HPDE6-E6E7 (cell line): ENCODE results near the gene TPX2.
A peak's percentile ranks its signal among the peaks of the same experiment; 100 is the strongest.

Source experiments
- DNase-seq: peaks from one replicate; pipeline ENCODE4 v3.0.0; 2011; ENCODE audit warnings: missing footprints; ENCODE audit errors: extremely low spot score

TPX2 gene, protein sequence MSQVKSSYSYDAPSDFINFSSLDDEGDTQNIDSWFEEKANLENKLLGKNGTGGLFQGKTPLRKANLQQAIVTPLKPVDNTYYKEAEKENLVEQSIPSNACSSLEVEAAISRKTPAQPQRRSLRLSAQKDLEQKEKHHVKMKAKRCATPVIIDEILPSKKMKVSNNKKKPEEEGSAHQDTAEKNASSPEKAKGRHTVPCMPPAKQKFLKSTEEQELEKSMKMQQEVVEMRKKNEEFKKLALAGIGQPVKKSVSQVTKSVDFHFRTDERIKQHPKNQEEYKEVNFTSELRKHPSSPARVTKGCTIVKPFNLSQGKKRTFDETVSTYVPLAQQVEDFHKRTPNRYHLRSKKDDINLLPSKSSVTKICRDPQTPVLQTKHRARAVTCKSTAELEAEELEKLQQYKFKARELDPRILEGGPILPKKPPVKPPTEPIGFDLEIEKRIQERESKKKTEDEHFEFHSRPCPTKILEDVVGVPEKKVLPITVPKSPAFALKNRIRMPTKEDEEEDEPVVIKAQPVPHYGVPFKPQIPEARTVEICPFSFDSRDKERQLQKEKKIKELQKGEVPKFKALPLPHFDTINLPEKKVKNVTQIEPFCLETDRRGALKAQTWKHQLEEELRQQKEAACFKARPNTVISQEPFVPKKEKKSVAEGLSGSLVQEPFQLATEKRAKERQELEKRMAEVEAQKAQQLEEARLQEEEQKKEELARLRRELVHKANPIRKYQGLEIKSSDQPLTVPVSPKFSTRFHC

DNA sequence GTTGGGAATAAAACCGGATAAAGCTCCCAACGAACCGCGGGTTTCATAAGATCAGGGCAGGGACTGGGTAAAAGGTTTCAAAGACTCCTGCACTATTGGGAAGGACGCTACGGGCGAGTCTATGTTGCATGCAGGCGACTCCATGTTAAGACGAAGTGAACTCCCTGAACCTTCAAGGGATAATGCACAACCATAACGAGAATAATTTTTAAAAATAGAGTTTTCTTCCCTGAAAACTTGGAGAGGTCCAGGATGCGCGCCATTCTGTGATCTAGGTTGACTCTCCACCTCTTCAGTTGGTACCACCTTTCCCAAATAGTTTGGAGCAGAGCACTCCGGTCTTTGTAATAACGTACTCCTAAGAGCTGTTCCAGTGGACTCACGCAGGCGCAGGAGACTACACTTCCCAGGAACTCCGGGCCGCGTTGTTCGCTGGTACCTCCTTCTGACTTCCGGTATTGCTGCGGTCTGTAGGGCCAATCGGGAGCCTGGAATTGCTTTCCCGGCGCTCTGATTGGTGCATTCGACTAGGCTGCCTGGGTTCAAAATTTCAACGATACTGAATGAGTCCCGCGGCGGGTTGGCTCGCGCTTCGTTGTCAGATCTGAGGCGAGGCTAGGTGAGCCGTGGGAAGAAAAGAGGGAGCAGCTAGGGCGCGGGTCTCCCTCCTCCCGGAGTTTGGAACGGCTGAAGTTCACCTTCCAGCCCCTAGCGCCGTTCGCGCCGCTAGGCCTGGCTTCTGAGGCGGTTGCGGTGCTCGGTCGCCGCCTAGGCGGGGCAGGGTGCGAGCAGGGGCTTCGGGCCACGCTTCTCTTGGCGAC is at the start of gene TPX2:
Gene TPX2 (plus strand): TSS at position 562 of the 821 bp plus-strand sequence. CDS start 18,187 bp downstream, outside the sequence.
- peak; percentile 100 for DNase-seq

DNA sequence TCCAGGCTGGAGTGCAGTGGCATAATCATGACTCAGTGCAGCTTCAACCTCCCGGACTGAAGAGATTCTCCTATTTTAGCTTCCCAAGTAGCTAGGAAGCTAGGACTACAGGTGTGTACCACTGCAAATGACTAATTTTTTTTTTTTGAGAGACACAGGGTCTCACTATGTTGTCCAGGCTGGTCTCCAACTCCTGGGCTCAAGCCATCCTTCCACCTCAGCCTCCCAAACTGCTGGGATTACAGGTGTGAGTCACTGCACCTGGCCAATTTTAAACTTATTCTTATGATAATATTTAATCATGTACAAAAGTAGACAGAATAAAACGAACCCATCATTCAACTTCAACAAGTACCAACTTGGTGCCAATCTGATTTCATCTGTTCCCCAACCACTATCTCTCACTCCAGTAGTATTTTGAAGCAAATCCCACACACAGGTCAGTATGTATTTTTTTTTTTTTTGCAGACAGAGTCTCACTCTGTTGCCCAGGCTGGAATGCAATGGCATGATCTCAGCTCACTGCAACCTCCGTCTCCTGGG is 48.9 kb upstream of the TPX2 start:
- no peak for DNase-seq

DNA sequence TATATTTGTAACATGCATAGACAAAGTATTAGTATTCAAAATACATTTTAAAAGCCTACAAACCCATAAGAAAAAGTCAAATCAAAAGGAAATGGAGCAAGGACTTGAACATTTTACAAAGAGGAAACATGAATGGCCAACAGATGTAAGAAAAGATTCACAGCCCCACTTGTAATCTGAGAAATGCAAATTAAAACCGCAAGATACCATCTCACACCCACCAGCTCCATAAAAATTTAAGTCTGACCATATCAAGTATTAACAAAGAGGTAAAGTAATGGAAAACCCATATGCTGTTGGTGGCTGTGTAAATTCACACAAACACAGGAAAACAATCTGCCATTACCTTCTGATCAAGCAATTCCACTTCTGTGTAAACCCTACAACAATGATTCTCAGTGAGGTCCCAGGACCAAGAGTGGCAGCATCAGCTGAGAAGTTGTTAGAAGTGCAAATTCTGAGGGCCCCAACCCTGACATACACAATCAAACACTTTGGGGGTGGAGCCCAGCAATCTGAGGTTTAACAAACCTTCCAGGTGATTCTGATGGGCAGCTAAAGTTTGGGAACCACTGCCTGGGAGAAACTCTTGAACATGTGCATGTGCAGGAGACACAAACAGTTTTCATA is 47.3 kb upstream of the TPX2 start:
- no peak for DNase-seq

DNA sequence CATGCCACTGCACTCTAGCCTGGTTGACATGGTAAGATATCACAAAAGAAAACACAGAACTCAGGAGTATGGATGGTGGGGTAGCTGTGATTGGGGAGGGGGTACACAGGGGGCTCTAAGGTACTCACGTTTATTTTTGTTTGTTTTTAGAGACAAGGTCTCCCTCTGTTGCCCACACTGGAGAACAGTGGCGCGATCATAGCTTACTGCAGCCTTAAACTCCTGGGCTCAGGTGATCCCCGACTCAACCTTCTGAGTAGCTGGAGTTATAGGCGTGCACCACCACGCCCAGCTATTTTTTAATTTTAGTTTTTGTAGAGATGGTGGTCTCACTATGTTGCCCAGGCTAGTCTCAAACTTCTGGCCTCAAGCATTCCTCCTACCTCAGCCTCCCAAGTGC is 45.7 kb upstream of the TPX2 start:
- no peak for DNase-seq

DNA sequence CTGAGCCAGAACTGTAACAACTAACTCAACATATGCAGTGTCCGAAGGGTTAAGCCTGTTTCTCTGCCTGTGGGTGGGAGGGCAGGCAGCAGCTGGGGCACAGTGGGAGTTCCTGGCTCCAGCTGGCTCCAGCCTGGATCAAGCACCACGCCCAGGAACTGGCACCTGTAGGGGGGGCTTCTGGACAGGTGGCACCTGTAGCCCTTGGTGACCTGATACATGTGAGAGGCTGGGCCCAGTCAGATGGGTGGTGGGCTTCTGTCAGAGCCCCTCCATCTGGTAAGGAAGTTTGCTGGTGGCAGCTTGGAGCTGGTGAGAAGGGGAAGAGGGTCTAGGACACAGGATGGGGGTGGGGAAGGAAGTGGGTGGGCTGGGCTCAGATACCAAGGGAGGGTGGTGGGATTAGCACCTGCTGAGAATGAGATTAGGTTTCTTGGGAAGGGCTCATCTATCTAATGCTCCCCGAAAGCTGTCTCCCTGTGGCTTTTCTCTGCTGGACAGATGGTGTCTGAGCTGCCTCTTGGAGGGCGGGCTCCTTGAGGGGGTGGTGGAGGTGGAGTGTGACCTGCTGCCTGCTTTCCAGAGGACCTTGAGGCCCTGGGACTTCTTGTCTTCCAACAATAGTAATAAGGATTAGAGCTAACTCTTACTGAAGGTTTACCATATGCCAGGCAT is 45.0 kb upstream of the TPX2 start:
- DNase-seq, result no peak

DNA sequence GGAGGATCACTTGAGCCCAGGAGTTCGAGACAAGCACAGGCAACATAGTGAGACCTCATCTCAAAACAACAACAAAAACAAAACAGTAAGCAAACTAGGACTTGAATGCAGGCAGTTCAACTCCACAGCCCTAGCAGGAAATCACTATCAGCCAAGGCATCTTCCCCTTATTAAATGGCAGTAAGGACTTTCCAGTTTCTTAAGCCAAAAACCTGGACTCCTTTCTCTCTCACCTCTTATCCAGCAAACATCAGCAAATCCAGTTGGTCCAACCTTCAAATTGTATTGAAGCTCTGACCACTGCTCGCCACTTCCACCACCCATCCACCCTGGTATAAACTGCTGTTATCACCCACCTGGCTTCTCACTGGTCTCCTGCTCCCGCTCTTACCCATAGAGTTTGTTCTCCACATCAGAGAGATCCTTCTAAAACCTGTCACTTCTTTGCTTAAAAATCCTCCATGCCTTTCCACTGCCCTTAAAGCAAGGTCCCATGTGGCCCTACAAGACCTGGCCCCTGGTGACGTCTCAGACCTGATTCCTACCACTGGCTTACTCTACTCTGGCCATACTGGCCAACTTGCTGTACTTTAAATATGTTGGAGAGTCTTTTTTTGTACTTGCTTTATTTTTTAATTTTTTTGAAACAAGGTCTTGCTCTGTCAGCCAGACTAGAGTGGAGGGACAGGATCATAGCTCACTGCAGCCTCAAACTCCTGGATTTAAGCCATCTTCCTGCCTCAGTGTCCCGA is 44.1 kb upstream of the TPX2 start:
- no peak for DNase-seq

DNA sequence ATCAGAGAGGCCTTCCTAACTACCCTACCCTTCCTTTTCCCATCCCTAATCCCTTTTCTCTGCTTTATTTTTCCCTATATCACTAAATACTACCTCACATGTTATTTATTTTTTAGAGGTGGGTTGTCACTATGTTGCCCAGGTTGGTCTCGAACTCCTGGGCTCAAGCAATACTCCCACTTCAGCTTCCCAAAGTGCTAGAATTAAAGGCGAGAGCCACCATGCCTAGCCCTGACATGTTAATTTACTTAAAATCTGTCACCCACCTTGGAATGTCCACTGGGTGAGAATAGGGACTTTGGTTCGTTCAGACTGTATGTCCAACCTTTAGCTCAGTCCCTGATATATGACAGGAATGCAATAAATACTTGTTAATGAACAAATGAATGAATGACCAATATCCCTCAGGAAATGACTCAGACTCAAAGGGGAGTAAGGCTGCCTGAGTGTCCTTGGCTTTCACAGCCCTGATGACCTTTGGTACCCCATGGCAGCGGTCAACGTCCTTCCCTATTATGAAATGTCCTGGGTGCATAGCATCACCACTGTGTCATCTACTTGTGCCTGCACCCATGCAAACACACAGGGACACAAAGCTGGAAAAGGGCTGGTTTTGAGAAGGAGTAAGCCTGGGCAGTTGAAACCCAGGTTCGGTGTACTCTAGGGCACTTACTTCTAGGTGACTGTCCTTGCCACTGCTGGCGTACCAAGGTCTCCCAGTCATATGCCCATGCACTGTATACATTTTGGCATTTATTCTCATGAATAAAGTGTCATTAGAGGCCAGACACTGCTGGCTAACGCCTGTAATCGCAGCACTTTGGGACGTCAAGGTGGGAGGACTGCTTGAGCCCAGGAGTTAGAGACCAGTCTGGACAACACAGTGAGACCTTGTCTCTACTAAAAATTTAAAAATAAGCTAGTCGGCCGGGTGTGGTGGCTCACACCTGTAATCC is 43.0 kb upstream of the TPX2 start:
- no peak for DNase-seq

DNA sequence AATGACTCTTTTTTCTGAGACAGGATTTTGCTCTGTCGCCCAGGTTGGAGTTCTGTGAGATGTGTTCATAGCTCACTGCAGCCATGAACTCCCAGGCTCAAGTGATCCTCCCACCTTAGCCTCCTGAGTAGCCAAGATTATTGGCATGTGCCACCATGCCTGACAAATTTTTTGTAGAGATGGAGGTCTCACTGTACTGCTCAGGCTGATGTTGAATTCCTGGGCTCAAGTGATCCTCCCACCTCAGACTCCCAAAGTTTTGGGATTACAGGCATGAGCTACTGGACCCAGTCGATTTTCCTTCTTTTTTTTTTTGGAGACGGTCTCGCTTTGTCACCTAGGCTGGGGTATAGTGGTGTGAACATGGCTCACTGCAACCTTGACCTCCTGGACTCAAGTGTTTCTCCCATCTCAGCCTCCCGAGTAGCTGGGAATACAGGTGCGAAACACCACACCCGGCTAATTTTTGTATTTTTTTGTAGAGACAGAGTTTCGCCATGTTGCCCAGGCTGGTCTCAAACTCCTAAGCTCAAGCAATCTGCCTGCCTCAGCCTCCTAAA is 40.8 kb upstream of the TPX2 start:
- no peak for DNase-seq

DNA sequence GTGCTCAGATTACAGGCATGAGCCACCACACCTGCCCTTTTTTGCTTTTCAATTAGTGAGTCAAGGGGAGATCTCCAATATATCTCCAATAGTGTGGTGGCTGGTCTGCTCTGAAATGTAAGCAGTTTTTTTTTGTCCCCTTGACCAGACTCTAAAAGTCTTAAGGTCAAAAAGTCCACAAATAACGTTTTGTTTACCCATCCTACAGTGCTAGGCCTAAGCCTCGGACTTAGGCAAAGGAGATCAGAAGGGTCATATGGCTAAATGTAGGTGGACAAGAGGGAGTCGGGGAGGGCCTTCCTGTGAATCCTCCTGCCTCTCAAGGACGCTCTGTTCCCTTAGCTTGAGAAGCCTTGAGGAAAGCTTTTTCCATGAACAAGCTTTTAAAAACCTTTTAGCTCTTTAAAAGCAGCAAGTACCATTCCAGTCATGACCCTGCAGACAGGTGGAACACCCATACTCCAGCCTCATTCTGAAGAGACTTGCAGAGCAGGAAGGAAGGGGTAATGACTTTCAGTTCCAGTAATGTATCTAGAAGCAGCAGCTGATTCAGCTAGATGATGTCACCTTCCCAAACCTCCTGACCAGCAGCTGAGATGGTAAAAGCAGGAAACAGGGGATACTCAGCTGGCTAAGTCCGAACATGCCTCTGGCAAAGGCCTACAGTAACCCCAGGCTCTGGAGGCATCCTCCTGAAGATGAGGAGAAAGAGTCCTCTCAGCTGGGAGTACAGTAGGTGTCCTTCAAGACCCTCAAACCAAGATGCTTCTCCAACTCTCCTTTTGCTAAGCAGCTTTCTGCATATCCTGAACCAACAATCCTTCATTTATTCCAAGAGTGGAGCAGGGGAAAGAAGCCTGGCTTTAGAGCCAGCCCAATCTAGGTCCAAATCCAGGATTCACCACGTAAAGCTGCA is 40.0 kb upstream of the TPX2 start:
- DNase-seq, result peak; percentile 100

DNA sequence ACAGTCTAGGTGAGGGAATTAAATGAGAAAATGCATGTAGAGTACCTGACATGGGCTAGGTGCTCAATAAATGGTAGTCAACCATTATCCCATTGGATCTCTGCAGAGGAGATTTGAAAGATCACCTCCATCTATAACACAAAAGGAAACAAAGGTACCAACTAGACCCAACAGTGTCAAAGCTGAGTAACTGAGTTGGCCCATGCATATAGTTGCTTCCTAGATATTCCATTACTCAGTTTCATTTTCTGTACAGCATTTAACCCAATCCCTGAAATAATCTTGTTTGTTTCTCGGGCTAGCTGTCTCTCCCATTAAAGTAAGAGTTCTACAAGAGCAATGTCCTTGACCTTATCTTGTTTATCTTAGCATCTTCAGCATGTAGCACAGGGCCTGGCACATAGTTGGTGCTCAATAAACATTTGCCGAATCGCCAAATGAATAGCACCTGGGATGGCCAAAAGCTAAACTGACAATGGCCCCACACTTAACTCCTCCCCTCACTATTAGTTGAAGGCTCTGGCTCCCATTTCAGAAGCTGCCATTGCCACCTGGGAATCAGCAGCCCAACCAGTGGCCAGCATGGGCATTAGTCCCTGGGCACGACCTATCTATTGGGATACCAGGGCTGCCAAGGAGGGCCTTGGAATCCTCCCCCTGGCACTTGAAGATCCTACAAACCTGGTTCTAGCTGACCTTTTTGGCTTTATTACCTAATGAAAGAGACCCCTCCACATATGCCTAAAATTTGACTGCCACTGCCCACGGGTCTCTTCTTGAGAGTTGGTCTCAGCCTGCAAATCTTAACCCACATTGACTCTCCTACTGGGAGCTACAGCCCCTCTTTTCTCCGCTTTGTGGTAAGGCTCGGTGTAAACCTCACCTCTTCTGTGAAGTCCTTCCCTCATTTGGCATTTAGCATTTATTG is 39.0 kb upstream of the TPX2 start:
- DNase-seq, result no peak

DNA sequence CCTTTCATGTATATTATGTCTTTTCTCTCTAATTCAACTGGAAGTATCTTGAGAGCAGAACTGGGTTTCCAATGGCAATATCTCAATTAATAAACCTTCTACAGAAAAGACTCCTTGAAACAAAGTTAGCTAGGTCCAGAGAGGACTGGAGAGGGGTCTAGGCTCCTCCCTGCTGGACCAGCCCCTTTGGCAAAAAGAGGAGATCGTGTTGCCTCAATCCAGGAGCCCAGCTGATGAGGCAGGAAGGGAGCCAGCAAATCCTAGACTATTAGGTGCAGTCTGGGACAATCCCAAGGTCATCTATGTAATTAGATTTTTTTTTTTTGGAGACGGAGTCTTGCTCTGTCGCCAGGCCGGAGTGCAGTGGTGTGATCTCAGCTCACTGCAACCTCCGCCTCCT is 38.3 kb upstream of the TPX2 start:
- DNase-seq, result no peak

DNA sequence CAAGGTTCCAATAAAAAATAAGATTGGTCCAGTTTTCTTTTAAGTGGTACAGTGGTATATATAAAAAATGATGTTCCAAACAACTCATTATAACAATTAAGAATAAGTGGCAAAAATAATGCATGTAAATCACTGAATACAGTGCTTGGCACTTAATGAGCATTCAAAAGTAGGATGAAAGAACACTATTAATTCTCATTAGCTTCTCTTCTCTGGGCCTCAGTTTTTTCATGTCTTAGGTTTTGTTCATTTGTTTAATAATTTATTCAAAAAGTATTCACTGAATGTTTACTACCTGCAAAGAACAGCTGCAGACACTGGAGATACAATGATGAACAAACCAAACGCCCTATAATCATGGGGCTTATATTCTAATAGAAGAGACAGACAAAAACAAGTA is 37.5 kb upstream of the TPX2 start:
- DNase-seq, result no peak

DNA sequence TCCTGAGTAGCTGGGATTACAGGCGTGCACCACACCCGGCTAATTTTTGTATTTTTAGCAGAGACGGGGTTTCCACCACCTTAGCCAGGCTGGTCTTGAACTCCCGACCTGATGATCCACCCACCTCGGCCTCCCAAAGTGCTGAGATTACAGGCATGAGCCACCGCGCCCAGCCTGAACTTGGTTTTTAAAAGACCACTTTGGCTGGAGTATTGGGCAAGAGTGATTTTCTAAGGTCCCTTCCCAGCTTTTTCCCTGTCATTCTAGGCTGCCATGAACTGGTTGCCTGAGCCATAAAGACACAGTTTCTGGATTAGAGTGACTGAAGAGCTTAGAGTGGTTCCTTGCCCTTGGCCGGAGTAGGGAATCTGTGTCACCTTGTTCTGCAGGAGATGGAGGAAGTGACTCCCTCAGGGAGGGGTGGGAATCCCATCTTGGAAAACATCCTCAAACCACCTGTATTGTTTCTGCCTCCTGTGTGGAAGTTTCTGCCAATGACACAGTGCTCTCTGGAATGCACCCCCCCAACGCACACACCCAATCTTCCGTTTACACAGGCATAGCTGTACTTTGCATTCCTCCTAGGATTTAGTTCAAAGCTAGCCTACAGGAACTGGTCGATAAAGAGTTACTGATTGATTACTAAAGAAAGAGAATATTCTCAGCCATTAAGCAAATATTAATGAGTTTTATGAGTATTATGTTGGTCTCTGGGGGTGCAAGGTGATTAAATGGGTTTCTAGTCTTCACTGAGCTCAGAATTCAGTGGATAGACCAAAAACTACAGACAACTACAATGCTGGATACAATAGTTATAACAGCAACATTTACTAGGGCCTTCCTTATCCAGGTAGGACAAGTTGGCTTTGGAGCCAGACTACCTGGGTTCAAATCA is 34.6 kb upstream of the TPX2 start:
- peak; percentile 95 for DNase-seq

DNA sequence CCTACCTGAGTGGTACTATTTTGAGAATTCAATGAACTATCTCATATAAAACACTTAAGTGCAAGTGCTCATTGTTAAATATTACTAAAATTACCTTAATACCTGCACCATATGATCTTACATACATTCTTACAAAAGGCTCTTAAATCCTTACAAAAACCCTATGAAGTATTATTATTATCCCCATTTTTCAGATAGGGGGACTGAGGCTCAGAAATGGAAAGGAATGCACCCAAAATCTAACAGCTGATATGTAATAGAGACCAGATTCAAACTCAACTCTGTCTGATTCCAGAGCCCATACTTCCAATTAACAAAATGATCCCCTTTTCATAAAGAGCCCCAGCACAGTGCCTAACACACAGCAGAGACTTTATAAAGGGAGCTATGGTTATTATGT is 33.9 kb upstream of the TPX2 start:
- no peak for DNase-seq
